Right ventricle myocardium inferior (tissue), 1 donor: ENCODE measurements around the gene CSRNP2. TPM values are rescaled to one million over a fixed set of nuclear protein-coding genes. Genes with fewer than 3 reads are reported as not detected.
"Not testable (repeated sequence)": the region's sequence is repeated elsewhere in the genome, so short reads cannot be mapped to it uniquely, and the experiment has no call there.

ENCODE experiments used
- ATAC-seq: fragments of 200-7000 bp; cut with Tn5 transposase; one replicate; pipeline ENCODE4 v1.9.1; 2020; ENCODE audit warnings: mild to moderate bottlenecking, moderate library complexity
- DNase-seq: peaks from one replicate; pipeline ENCODE4 v3.0.0; 2021; ENCODE audit errors: missing footprints
- intact Hi-C: fragments of 100-400 bp; cut with DNase I; formaldehyde crosslinking; loops from one replicate; pipeline ENCODE4 v1.11.0; 2022
- total RNA-seq: library from RNA; stranded (reverse); fragmentation: NEBNext Ultra II Directional; extraction: Animal tissue kit (Norgen Biotek cat#: 25700); gene quantifications from one replicate; pipeline ENCODE4 v1.2.1, GENCODE V29; 2021
- donor health status: DM: no; HTN: yes; CAD: no; lungs with severe emphysema.

The CSRNP2 gene
- total RNA-seq, 1 donor from 2014 or later = 25.7 TPM

DNA sequence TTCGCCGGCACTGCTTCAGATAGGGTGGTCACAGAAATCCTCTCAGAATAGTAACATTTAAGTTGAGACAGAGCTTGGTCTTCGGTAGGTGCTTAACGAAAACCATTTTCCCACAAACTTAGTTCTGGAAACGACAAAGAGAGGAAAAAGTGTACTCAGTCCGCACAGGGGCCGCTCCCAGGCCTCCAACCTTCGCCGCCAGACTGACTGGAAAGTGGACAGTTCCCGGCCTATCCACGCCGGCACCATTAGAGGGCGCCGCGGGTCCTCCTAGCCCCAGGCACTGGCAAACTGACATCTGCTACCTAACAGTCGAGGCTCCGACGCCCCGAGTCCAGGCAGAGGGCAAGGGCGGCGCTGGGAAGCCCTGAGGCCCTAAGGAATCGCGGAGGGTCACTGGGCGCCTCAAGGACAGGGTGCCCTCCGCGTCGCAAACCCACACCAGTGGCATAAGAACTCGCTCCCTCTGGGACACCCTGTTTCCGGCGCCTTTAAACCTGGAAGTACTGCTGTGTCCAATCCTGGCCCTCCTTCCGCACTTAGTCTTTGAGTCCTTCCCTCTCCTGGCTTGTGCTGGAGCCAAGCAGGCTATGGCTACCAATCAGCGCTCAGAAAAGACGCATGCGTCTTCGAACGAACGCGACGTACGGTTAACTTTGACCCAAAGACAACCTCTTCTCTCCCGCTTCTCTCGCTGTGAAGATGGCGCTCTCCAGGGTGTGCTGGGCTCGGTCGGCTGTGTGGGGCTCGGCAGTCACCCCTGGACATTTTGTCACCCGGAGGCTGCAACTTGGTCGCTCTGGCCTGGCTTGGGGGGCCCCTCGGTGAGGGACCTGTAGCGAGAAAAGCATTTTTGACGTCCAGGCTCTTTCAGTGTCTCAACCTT is 35.5 kb downstream of the CSRNP2 start, which contains the start of gene LETMD1:
LETMD1 (plus strand) TSS at position 673 of the 886 bp plus-strand sequence; CDS start at position 703, 30 bp downstream.
- ATAC-seq = peak; percentile 99
- intact Hi-C loops = loop anchor here (1.0 to 10.0 kb wide), 4 partner anchors 35 to 907 kb away; partner anchors contain the start of genes ACVR1B, CSRNP2 and DAZAP2
- peak; percentile 94 for DNase-seq

DNA sequence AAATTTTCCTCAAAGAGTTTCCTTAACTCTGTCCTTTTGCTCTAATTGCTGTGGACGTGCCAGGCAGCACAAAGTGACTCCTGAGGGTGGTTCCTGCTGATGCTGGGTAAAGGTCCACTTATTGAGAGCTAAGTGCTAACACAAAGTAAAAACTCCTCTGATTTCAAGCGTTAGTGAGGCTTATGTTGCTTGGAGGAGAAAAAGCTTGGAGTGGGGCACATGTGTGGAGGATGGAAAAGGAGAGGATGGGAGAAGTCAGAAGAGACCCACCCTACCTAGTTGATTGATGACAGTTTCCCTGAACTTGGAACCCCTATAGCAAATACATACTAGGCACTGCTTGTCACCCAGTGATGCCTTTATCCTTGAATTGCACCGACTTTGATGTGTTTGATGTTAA is 47.1 kb downstream of the CSRNP2 start:
- ATAC-seq (no peak), DNase-seq (no peak)
- intact Hi-C loops = no loop called here

DNA sequence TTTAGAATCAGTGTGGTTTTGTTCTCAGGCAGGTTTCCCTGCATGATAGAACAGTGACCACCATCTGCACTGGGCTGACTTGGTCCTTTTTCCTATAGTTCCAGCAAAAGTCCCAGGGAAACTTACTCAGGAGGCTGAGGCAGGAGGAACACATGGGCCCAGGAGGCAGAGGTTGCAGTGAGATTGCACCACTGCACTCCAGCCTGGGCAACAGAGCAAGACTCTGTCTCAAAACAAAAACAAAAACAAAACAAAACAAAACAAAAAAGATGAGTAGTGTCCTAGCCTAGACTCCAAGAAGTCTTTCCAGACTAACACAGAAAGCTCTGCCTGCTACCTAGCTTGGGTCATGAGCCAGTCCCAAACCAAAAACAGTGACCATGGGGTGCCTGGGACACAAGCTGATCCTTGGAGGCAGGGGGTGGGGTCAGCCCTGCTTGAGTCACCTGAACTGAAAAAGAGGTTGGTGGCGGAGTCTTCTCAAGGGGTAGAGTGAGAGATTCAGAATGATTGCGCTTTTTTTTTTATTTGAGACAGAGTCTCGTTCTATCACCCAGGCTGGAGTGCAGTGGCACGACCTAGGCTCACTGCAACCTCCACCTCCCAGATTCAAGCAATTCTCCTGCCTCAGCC is 49.8 kb downstream of the CSRNP2 start:
- intact Hi-C loops = no loop called here
- ATAC-seq = no peak

DNA sequence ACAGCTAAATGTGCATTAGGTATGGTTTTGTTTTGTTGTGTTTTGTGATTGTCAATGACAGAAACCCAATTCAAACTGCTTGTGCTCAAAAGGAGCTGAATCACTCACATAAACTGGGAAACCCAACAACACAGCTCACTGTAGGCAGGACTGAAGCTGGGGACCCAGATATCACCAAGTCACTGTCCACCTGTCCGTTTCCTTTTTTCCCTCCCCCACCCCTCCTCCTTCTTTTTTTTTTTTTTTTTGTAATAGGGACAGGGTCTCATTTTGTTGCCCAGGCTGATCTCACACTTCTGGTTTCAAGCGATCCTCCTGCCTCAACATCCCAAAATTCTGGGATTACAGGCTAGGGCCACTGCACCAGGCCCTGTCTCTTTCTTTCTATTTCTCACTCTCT is 50.3 kb downstream of the CSRNP2 start:
- DNase-seq (no peak), ATAC-seq (no peak)
- intact Hi-C loops = no loop called here

More for the DNA sequence above, 49.8 kb downstream of the CSRNP2 start:
- DNase-seq = no peak

DNA sequence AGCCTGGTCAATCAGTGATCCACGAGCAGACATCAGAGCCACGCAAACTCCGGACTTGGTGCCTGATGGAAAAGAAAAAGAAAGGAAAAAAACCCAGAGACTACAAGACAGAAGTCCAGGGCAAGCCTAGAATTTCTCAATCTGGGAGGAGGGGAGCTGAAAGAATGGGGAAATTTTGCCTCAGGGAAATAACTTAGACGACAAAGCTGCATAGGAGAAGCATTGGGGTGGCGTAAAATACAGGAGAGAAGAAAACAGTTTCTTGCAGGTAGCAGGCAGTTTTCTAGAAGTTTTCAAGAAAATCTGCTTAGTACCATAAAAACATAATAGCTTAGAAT is 54.6 kb downstream of the CSRNP2 start:
- no peak for ATAC-seq
- DNase-seq = no peak
- intact Hi-C loops = no loop called here

DNA sequence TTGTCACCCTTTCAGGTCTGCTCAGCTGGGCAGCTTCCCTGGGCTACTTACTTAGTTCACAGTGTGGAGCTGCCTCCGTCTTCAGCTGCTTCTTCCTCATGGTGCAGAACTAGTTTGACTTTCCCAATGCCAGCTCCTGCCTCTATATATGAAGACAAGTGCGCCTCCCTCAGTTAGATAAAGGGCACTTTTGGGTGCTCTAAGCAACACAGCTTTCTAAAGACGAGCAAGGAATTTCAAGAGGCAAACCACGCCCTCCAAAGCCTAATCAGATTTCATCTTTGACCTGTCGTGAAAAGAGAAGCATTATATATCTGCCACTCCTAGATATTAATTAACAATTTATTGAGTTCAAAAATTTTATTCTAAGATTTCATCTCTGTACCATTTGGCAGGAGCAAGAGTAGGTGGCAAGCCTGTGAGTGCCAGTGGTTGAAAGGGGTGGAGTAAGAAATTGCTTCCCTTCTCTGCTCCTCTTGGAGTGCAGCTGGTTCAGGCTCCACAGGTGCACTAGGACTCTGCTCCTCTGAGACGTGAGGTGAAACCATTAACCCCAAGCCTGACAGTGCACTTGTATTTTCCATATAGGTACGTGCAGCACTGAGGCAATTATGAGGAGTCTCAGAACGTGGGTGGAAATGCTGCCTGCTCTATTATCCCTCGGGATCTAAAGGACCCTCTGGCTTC is 55.1 kb downstream of the CSRNP2 start:
- intact Hi-C loops = no loop called here
- ATAC-seq (no peak), DNase-seq (no peak)

DNA sequence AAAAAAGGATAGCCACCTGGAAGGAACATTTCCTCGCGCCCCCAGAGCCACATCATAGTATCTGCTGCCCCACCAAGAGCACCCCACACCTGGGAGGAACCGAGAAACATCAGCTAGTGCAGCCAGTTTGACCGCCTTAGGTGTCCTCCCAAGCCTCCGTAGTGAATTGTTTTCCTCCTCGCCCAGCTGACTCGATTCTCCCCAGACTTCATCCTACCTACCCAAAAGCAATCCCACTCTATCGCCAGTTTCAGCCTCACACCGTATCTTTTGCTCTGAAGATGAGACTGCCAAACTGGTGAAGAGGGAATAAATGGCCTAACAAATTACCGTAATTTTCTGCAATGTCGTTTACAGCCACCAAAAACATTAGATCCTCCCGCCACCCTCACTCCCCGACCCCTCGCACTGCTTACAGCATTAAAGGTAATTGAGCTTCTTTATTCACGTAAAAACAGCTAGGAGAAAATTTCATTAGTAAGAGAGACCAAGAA is 56.0 kb downstream of the CSRNP2 start:
- intact Hi-C loops = no loop called here
- DNase-seq = no peak
- no peak for ATAC-seq

DNA sequence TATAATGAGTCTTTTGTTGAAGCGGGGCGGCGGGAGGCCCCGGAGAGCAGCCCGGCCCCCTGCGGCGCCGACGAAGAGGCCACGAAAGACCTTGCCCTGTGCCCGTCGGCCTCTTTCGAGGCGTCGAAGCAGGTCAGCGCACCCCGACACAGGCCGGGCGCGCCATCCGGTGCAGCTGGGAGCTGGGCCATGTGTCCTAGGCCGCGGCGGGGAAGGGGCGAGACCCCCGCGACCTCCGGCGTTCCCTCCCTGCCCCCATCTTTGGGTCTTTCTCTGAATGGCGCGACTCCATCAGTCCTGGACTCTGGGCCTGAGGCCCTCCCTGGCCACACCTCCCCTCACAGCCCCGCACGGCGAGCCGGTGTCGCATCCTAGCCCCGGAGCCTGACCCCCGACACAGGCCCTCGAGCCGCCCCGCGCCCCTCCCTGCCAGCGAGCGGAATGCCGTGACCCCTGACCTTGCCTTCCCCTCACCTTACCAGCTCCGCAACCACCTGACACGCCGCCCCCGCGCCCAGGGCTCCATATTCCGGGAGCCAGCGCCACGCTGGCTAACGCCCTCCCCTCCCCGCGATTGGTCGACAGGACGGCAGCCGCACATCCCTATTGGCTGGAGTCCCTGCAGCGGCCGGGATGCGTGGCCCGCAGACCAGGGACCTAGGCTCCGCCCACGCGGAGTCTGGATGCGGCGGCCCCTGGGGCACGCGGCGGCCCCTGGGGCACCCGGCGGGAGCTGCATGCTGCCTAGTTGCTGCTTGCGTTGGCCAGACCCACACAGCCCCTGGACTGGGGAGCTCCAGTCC is 57.4 kb downstream of the CSRNP2 start, which contains the start of gene SLC11A2:
SLC11A2 (minus strand) TSS at position 549 of the 803 bp plus-strand sequence. CDS start 15,656 bp downstream, outside the sequence.
- peak; percentile 97 for DNase-seq
- peak; percentile 98 for ATAC-seq
- intact Hi-C loops = no loop called here

DNA sequence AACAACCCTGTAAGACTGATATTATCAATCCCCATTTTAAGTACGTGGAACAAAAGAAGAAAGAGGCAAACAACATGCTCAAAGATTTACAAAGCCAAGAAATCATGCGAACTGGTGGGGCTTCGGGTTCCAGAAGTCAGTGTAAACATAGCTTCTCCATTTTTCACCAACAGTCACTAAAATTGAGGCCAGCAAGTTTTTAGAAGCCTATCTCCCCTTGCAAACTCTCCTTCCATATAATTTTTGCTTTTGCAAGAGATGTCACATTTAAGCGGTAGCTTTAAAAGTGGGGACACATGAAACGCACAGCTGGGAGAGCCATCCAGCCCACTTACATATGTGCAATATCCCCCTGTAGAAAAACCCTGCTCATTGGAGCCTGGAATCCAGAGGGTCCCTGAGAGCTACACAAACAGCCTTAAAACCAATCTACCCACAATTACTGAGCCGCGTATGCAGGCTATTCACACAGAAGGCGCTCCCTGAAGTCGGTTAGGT is 58.0 kb downstream of the CSRNP2 start:
- intact Hi-C loops = no loop called here
- ATAC-seq (no peak), DNase-seq (no peak)

DNA sequence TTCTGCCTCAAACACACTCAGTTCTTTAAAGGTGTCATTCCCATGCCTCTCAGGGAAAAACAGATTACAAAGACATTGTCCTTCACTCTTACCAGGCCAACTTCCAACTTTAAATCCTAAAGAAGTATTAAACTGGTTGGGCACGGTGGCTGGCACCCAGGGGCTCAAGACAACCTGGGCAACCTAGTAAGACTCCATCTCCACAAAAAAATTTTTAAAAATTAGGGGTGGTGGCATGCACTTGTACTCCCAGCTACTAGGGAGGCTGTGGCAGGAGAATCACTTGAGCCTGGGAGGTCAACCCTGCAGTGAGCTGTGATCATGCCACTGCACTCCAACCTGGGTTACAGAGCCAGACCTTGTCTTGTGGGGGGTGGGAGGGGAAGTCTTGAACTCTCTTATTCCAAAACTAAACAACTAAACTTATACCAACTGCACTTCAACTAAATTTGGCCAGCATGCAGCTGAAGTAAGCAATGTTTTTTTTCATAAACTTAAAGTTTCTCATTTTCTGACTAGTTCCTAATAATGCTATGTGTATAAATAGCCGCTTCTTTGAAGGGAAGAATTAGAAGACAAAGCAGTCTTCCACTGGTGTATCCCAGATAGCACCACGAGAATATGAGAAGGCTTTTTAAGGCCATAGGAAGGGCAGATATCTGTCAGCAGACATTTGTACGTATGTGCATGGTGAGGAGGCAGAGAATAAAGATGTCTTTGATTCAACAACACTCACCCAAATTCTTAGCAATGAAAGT is 59.6 kb downstream of the CSRNP2 start:
- DNase-seq = no peak
- intact Hi-C loops = no loop called here
- no peak for ATAC-seq

DNA sequence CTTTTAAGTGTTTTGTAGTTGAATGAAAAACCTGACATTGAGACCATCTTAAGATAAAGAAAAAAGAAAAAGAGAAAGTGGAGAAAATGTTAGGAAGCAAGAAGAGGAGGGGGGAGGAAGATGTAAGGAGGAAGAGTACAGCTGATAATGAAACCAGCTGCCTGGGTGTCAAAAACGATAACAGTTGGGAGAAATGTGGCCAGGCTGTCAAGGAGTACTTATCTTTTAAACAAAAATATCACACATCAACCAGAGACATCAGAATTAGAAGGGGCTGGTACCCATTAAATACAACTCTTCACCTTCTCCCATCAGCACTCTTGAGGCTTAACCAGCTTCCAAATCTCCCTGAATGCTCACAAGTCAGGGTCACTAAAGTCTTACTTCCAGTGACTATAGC is 61.7 kb downstream of the CSRNP2 start:
- DNase-seq (no peak), ATAC-seq (no peak)
- intact Hi-C loops = no loop called here

DNA sequence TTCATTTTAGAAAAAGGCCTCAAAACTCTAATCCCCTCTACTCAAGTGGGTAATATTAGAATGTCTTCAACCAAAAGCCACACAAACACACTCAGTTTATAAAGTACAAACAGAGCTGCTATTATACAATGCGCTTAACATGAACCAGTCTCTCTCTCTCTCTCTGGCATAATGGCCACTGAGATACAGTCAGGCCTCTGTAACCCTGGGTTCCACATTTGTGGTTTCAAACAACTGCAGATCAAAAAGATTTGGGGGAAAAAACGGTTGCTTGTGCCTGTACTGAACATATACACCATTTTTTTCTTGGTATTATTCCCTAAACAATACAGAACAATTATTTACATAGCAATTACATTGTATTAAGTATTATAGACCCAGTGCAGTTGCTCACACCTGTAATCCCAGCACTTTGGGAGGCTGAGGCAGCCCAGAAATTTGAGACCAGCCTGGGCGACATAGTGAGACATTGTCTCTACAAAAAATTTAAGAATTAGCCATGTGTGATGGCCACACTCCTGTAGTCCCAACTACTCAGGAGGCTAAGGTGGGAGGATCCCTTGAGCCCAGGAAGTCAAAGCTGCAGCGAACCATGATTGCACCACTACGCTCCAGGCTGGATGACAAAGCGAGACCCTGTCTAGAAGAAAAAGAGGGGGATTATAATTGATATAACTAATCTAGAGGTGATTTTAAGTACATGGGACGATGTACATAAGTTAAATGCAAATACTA is 62.8 kb downstream of the CSRNP2 start:
- intact Hi-C loops = no loop called here
- ATAC-seq (no peak), DNase-seq (no peak)

DNA sequence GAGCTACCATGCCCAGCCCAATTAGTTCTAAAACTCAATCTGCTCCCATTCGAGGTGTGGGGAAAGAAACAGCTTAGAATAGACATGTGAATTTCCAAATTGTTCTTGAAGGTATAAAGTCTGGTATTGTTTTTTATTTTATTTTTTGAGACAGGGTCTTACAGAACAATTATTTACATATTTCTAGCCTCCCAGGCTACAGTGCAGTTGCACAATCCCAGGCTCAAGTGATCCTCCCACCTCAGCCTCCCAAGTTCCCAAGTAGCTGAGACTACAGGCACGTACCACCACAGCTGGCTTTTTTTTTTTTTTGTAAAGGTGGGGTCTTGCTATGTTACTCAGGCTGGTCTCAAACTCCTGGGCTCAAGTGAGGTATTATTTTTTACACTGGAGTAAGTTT is 63.5 kb downstream of the CSRNP2 start:
- ATAC-seq (no peak), DNase-seq (no peak)
- intact Hi-C loops = no loop called here

DNA sequence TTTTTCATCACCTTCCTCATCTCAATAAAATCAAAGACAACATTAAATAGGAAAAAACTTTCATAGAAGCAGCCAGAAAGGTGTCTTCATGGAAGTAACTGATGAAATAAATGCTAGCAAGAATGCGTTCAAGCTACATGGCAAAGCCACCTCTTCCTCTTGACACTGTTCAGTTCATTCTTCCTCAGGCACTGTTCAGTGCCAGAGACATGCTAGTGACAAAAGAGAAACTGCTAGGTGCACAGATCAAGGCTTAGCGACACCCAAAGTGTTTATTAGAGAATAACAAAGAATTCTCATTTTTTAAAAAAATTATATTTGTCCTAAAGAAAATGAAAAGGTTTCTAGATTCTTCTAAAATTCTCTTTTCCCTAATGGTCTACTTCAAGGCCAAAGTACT is 64.4 kb downstream of the CSRNP2 start:
- no peak for ATAC-seq
- intact Hi-C loops = no loop called here
- DNase-seq = no peak

DNA sequence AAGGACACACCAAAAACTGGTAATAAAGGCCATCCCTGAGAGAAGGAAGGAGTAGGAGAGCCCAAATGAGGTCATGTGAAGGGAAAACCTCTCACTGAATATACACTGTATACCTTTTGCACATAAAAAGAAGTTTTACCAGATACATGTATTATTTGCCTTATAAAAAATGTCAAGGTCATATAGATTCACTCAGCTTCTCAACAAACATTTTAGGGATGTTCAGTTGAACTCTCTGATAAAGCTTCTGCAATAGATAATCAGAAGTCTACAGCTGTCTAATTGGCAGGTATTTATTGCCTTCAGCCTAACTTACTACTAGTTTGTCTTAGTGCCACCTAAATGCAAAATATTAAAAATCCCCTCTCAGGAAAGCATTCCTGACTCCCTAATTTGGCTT is 65.9 kb downstream of the CSRNP2 start:
- no peak for DNase-seq
- intact Hi-C loops = no loop called here
- ATAC-seq = no peak

DNA sequence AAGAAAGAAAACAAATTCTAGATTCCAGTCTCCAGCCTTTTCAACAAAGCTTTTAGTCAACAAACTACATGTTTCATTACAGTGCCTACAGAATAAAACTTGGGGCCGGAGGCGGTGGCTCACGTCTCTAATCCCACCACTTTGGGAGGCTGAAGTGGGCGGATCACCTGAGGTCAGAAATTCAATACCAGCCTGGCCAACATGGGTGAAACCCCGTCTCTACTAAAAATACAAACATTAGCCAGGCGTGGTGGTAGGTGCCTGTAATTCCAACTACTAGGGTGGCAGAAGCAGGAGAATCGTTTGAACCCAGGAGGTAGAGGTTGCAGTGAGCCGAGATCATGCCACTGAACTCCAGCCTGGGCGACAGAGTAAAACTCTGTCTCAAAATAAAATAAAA is 68.9 kb downstream of the CSRNP2 start:
- DNase-seq, ATAC-seq, intact Hi-C loops: not testable (repeated sequence)

DNA sequence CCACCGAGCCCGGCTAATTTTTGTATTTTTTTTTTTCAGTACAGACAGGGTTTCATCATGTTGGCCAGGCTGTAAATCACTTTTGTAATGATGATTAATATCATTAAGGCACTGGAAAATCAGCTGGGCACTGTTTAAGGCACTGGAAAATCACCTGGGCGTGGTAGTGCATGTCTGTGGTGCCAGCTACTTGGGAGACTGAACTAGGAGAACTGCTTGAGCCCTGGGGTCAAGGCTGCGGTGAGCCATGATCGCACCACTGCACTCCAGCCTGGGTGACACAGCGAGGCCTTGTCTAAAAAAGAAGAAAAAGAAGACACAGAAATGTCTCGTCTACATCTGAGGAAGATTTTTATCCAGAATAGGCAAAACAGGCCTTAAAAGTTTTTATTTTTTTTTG is 70.0 kb downstream of the CSRNP2 start:
- intact Hi-C loops = no loop called here
- no peak for DNase-seq
- ATAC-seq = no peak
